ENCODE results near the gene TBC1D17. TPM values are rescaled to one million over a fixed set of nuclear protein-coding genes. Genes with fewer than 3 reads are reported as not detected.

Gene TBC1D17
- total and polyA plus RNA-seq, 4 donors: 11.3 to 27.9 (median 17.2) TPM

- 95% methylated on average over 18 of the region's 18 CpGs for WGBS
- no peak for DNase-seq (ENCODE audit: low spot score)
- Histone ChIP-seq H3K9ac (ENCODE audit: low read depth in 1 of 2, low read length in 2 of 2) (no peak overlapping the region), H3K27ac (ENCODE audit: low read depth in 1 of 2, low read length in 2 of 2) (no peak overlapping the region), H3K4me1 (ENCODE audit: control insufficient read depth in 4 of 4, insufficient read depth in 4 of 4, low read length in 3 of 4) (peaks cover 0 to 10% (median 4%) of the 10 kb centered on the region in 4 donors), H3K27me3 (ENCODE audit: control insufficient read depth in 4 of 4, insufficient read depth in 4 of 4, low read length in 3 of 4) (no peaks in the 10 kb centered on the region), H3K36me3 (ENCODE audit: control insufficient read depth in 4 of 4, insufficient read depth in 3 of 4, low read depth in 1 of 4, low read length in 3 of 4) (peaks cover 46 to 57% (median 48%) of the 10 kb centered on the region in 4 donors), H3K9me3 (ENCODE audit: control insufficient read depth in 4 of 4, low read length in 3 of 4) (no peaks in the 10 kb centered on the region), H3K4me3 (ENCODE audit: low read depth in 1 of 3, low read length in 3 of 3) (no peak overlapping the region)
- TF ChIP-seq RAD21 (IDR thresholded peaks at IDR 0.05): no peak
- TF ChIP-seq GABPA (IDR thresholded peaks at IDR 0.05 in 1 of 2, conservative IDR thresholded peaks at IDR 0.05 in 1 of 2): no peak
- TF ChIP-seq FOXA2 (IDR thresholded peaks at IDR 0.05): no peak
- TF ChIP-seq TAF1 (conservative IDR thresholded peaks at IDR 0.05): no peak
- no peak for TF ChIP-seq ATF3 (IDR thresholded peaks at IDR 0.05)
- TF ChIP-seq REST (IDR thresholded peaks at IDR 0.05): no peak
- no peak for TF ChIP-seq FOXA1 (IDR thresholded peaks at IDR 0.05)
- TF ChIP-seq NR2F2 (IDR thresholded peaks at IDR 0.05): no peak
- TF ChIP-seq MAX (IDR thresholded peaks at IDR 0.05): no peak
- TF ChIP-seq SP1 (IDR thresholded peaks at IDR 0.05): no peak
- TF ChIP-seq CTCF (IDR thresholded peaks at IDR 0.05; ENCODE audit: low read depth, low read length, missing input control): no peak
- TF ChIP-seq RXRA (IDR thresholded peaks at IDR 0.05): no peak
- TF ChIP-seq, protein P1, sequence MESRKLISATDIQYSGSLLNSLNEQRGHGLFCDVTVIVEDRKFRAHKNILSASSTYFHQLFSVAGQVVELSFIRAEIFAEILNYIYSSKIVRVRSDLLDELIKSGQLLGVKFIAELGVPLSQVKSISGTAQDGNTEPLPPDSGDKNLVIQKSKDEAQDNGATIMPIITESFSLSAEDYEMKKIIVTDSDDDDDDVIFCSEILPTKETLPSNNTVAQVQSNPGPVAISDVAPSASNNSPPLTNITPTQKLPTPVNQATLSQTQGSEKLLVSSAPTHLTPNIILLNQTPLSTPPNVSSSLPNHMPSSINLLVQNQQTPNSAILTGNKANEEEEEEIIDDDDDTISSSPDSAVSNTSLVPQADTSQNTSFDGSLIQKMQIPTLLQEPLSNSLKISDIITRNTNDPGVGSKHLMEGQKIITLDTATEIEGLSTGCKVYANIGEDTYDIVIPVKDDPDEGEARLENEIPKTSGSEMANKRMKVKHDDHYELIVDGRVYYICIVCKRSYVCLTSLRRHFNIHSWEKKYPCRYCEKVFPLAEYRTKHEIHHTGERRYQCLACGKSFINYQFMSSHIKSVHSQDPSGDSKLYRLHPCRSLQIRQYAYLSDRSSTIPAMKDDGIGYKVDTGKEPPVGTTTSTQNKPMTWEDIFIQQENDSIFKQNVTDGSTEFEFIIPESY (IDR thresholded peaks at IDR 0.05): no peak
- no peak for TF ChIP-seq YY1 (IDR thresholded peaks at IDR 0.05)
- no peak for TF ChIP-seq HNF4A (conservative IDR thresholded peaks at IDR 0.05)
These were observed 6.6 kb downstream of the TBC1D17 start for GRCh38 chr19:49884109-49884508.

GRCh38 chr19:49884760-49885159 is 7.3 kb downstream of the TBC1D17 start:
- H3K27ac ChIP-seq (ENCODE audit: low read depth in 1 of 2, low read length in 2 of 2): no peak overlapping the region
- H3K9ac ChIP-seq (ENCODE audit: low read depth in 1 of 2, low read length in 2 of 2): no peak overlapping the region
- TF ChIP-seq YY1 (IDR thresholded peaks at IDR 0.05): no peak
- no peak for TF ChIP-seq REST (IDR thresholded peaks at IDR 0.05)
- TF ChIP-seq EGR1 (IDR thresholded peaks at IDR 0.05; ENCODE audit: low read depth in 2 of 2): no peak
- TF ChIP-seq NR2F2 (IDR thresholded peaks at IDR 0.05): no peak
- TF ChIP-seq CTCF (IDR thresholded peaks at IDR 0.05; ENCODE audit: low read depth, low read length, missing input control): no peak
- no peak for TF ChIP-seq FOXA2 (IDR thresholded peaks at IDR 0.05)
- TF ChIP-seq MAX (IDR thresholded peaks at IDR 0.05): no peak
- no peak for TF ChIP-seq RAD21 (IDR thresholded peaks at IDR 0.05)
- no peak for TF ChIP-seq JUND (IDR thresholded peaks at IDR 0.05)
- no peak for TF ChIP-seq TAF1 (conservative IDR thresholded peaks at IDR 0.05)
- H3K4me3 ChIP-seq (ENCODE audit: low read depth in 1 of 3, low read length in 3 of 3): no peak overlapping the region
- no peaks in the 10 kb centered on the region for H3K27me3 ChIP-seq (ENCODE audit: control insufficient read depth in 4 of 4, insufficient read depth in 4 of 4, low read length in 3 of 4)
- H3K36me3 ChIP-seq (ENCODE audit: control insufficient read depth in 4 of 4, insufficient read depth in 3 of 4, low read depth in 1 of 4, low read length in 3 of 4): peaks cover 41 to 57% (median 46%) of the 10 kb centered on the region in 4 donors
- H3K9me3 ChIP-seq (ENCODE audit: control insufficient read depth in 4 of 4, low read length in 3 of 4): no peaks in the 10 kb centered on the region
- H3K4me1 ChIP-seq (ENCODE audit: control insufficient read depth in 4 of 4, insufficient read depth in 4 of 4, low read length in 3 of 4): peaks cover 0 to 8% (median 3%) of the 10 kb centered on the region in 4 donors
- no peak for DNase-seq (ENCODE audit: low spot score)
- 94% methylated on average over 3 of the region's 3 CpGs for WGBS
